HepG2 (cell line): ENCODE results near the gene RBBP8NL. TPM values are rescaled to one million over a fixed set of nuclear protein-coding genes. Genes with fewer than 3 reads are reported as not detected.

Source experiments
- ARHGAP35 ChIP-seq: sonication (generic); formaldehyde crosslinking; IDR thresholded peaks from 2 replicates; pipeline ENCODE4 v1.9.0; 2022; ENCODE audit warnings: mild to moderate bottlenecking, inconsistent platforms, moderate library complexity, missing genetic modification reagents, borderline replicate concordance
- ARNTL ChIP-seq: sonication (generic); formaldehyde crosslinking; IDR thresholded peaks from 2 replicates; pipeline ENCODE4 v1.4.0; 2020; ENCODE audit warnings: mild to moderate bottlenecking, missing genetic modification reagents
- GTF3A ChIP-seq: sonication (generic); formaldehyde crosslinking; conservative IDR thresholded peaks from 2 replicates; pipeline ENCODE4 v1.4.0; 2020; ENCODE audit warnings: mild to moderate bottlenecking, missing genetic modification reagents
- KDM4B ChIP-seq: sonication (generic); formaldehyde crosslinking; IDR thresholded peaks from 2 replicates; pipeline ENCODE4 v1.4.0; 2020; ENCODE audit warnings: missing genetic modification reagents
- NAIF1 ChIP-seq: sonication (generic); formaldehyde crosslinking; IDR thresholded peaks from 2 replicates; pipeline ENCODE4 v1.5.0; 2020; ENCODE audit warnings: mild to moderate bottlenecking, missing genetic modification reagents, borderline replicate concordance
- REXO4 ChIP-seq: sonication (generic); formaldehyde crosslinking; IDR thresholded peaks from 2 replicates; pipeline ENCODE4 v1.8.0; 2022; ENCODE audit warnings: missing genetic modification reagents, mild to moderate bottlenecking, borderline replicate concordance
- SIN3A ChIP-seq: IDR thresholded peaks from 2 replicates; pipeline ENCODE4 v1.6.1; 2011; ENCODE audit warnings: low read depth, mild to moderate bottlenecking, control low read depth, low read length, borderline replicate concordance
- SP140L ChIP-seq: sonication (generic); formaldehyde crosslinking; IDR thresholded peaks from 2 replicates; pipeline ENCODE4 v1.4.0; 2020; ENCODE audit warnings: missing genetic modification reagents, borderline replicate concordance
- STAG1 ChIP-seq: sonication (generic); formaldehyde crosslinking; IDR thresholded peaks from 2 replicates; pipeline ENCODE4 v1.4.0; 2020; ENCODE audit warnings: missing genetic modification reagents
- U2AF1 ChIP-seq: fragments of 200-400 bp; formaldehyde crosslinking; optimal IDR thresholded peaks from 2 replicates; pipeline ENCODE3; 2017; ENCODE audit warnings: mild to moderate bottlenecking, low read depth, low read length
- ZNF432 ChIP-seq: sonication (generic); formaldehyde crosslinking; IDR thresholded peaks from 2 replicates; pipeline ENCODE4 v1.5.0; 2020; ENCODE audit warnings: missing genetic modification reagents, mild to moderate bottlenecking, borderline replicate concordance
- ZNF768 ChIP-seq: sonication (generic); formaldehyde crosslinking; IDR thresholded peaks from 2 replicates; pipeline ENCODE4 v1.4.0; 2020; ENCODE audit warnings: missing genetic modification reagents
- polyA plus RNA-seq, 8 experiments: library from polyadenylated mRNA; depleted of rRNA in 3 of 8; stranded (reverse) in 7 of 8; unstranded in 1 of 8; fragments of >200 nt; fragmentation: Illumina TruSeq in 4 of 8; extraction: Trizol in 4 of 8; gene quantifications; 2 replicates each; pipeline versions ENCODE4 v1.2.1 to v1.2.3, GENCODE V29; 2011 to 2016; ENCODE audit warnings: low read depth in 4 of 8, missing spikeins in 1 of 8, mixed read lengths in 1 of 8; ENCODE audit not compliant: insufficient read depth in 1 of 8
- total RNA-seq, 5 experiments: library from RNA; depleted of rRNA; stranded (reverse); fragments of >200 nt; fragmentation: Illumina TruSeq; extraction: Trizol; gene quantifications; 2 replicates each; pipeline ENCODE4 v1.2.3, GENCODE V29; 2016; ENCODE audit warnings: low read depth in 1 of 5
- TF ChIP-seq, protein P1 (sequence below): sonication (generic); formaldehyde crosslinking; IDR thresholded peaks from 2 replicates; pipeline ENCODE4 v1.8.1; 2022; ENCODE audit warnings: low read depth, mild to moderate bottlenecking, missing genetic modification reagents
- TF ChIP-seq, protein P2 (sequence below), 2 experiments: IDR thresholded peaks; 2 replicates each; pipeline ENCODE4 v1.6.1; 2011 to 2012; ENCODE audit warnings: low read length in 2 of 2, borderline replicate concordance in 1 of 2, low read depth in 1 of 2, mild to moderate bottlenecking in 1 of 2, moderate library complexity in 1 of 2
- TF ChIP-seq, protein P3 (sequence below): sonication (generic); formaldehyde crosslinking; IDR thresholded peaks from 2 replicates; pipeline ENCODE4 v1.4.0; 2020; ENCODE audit warnings: missing genetic modification reagents
- TF ChIP-seq, protein P4 (sequence below): sonication (generic); formaldehyde crosslinking; IDR thresholded peaks from 2 replicates; pipeline ENCODE4 v1.4.0; 2020; ENCODE audit warnings: mild to moderate bottlenecking, missing genetic modification reagents
- TF ChIP-seq, protein P5 (sequence below): sonication (generic); formaldehyde crosslinking; IDR thresholded peaks from 2 replicates; pipeline ENCODE4 v1.5.0; 2020; ENCODE audit warnings: missing genetic modification reagents, mild to moderate bottlenecking, borderline replicate concordance
- TF ChIP-seq, protein P6 (sequence below): IDR thresholded peaks from 2 replicates; pipeline ENCODE4 v1.6.1; 2018; ENCODE audit warnings: missing genetic modification reagents

RBBP8NL gene
- total and polyA plus RNA-seq, 2 of the 13 experiments (the other 11 are each of a cell fraction or from before 2014, with no cell fraction given) = 0.69 to 0.86 TPM

DNA sequence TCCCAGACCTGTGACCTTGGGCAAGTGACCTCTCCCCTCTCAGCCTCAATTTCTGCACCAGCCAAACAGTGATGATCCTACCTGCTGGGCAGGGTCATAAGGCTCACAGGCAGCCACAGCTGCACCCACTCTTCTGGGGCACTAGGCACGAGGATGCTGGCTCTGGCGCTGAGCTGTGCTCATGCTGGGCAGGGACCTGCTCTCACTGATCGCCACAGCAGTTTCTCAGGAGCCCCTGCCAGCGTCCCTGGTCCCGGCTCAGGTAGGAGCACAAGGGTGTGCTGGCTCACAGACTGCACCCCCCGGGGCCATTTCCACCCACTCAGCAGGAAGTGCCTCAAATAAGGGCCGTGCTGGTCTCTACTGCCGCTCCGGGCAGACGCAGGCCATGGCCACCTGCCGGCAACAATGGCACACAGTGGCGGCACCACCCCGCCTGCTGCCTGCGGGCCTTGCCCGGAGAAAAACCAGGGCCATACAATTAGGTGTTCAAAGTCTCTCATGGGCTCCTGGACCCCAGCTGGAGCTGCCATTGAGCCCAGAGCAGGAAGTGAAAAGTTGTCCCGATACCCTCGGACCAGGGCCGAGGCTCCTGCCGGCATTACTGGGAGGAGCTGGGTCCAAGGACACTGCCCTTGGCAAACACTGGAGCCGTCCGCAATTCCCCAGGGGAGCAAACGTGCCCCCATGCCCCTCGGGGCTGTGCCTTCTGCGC, 15.7 kb downstream of the RBBP8NL start (continued):
- TF ChIP-seq, protein P1, sequence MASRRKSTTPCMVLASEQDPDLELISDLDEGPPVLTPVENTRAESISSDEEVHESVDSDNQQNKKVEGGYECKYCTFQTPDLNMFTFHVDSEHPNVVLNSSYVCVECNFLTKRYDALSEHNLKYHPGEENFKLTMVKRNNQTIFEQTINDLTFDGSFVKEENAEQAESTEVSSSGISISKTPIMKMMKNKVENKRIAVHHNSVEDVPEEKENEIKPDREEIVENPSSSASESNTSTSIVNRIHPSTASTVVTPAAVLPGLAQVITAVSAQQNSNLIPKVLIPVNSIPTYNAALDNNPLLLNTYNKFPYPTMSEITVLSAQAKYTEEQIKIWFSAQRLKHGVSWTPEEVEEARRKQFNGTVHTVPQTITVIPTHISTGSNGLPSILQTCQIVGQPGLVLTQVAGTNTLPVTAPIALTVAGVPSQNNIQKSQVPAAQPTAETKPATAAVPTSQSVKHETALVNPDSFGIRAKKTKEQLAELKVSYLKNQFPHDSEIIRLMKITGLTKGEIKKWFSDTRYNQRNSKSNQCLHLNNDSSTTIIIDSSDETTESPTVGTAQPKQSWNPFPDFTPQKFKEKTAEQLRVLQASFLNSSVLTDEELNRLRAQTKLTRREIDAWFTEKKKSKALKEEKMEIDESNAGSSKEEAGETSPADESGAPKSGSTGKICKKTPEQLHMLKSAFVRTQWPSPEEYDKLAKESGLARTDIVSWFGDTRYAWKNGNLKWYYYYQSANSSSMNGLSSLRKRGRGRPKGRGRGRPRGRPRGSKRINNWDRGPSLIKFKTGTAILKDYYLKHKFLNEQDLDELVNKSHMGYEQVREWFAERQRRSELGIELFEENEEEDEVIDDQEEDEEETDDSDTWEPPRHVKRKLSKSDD = peak; percentile 89
- TF ChIP-seq REXO4 (CRISPR knock-in tag) (no peak), ARHGAP35 (no peak), ARNTL (CRISPR knock-in tag) (0 out of 2 replicates have a peak, but pooled peaks have one; percentile 39), ZNF768 (CRISPR knock-in tag) (peak; percentile 65; the same call in 1 of the 2 replicates), SP140L (CRISPR knock-in tag) (no peak; the same call in 1 of the 2 replicates), U2AF1 (peak; percentile 67), STAG1 (CRISPR knock-in tag) (peak; percentile 17; the same call in 1 of the 2 replicates), SIN3A (no peak), GTF3A (CRISPR knock-in tag) (0 out of 2 replicates have a peak, but pooled peaks have one; percentile 24), ZNF432 (CRISPR knock-in tag) (no peak), KDM4B (CRISPR knock-in tag) (no peak), NAIF1 (CRISPR knock-in tag) (no peak)
- TF ChIP-seq, protein P2, sequence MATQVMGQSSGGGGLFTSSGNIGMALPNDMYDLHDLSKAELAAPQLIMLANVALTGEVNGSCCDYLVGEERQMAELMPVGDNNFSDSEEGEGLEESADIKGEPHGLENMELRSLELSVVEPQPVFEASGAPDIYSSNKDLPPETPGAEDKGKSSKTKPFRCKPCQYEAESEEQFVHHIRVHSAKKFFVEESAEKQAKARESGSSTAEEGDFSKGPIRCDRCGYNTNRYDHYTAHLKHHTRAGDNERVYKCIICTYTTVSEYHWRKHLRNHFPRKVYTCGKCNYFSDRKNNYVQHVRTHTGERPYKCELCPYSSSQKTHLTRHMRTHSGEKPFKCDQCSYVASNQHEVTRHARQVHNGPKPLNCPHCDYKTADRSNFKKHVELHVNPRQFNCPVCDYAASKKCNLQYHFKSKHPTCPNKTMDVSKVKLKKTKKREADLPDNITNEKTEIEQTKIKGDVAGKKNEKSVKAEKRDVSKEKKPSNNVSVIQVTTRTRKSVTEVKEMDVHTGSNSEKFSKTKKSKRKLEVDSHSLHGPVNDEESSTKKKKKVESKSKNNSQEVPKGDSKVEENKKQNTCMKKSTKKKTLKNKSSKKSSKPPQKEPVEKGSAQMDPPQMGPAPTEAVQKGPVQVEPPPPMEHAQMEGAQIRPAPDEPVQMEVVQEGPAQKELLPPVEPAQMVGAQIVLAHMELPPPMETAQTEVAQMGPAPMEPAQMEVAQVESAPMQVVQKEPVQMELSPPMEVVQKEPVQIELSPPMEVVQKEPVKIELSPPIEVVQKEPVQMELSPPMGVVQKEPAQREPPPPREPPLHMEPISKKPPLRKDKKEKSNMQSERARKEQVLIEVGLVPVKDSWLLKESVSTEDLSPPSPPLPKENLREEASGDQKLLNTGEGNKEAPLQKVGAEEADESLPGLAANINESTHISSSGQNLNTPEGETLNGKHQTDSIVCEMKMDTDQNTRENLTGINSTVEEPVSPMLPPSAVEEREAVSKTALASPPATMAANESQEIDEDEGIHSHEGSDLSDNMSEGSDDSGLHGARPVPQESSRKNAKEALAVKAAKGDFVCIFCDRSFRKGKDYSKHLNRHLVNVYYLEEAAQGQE (IDR thresholded peaks at IDR 0.05; ENCODE audit: borderline replicate concordance in 1 of 2, low read depth in 1 of 2, low read length in 2 of 2) = no peak
- TF ChIP-seq, protein P3, sequence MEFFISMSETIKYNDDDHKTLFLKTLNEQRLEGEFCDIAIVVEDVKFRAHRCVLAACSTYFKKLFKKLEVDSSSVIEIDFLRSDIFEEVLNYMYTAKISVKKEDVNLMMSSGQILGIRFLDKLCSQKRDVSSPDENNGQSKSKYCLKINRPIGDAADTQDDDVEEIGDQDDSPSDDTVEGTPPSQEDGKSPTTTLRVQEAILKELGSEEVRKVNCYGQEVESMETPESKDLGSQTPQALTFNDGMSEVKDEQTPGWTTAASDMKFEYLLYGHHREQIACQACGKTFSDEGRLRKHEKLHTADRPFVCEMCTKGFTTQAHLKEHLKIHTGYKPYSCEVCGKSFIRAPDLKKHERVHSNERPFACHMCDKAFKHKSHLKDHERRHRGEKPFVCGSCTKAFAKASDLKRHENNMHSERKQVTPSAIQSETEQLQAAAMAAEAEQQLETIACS (CRISPR knock-in tag) = peak; percentile 23; the same call in 1 of the 2 replicates
- TF ChIP-seq, protein P4, sequence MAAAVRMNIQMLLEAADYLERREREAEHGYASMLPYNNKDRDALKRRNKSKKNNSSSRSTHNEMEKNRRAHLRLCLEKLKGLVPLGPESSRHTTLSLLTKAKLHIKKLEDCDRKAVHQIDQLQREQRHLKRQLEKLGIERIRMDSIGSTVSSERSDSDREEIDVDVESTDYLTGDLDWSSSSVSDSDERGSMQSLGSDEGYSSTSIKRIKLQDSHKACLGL (CRISPR knock-in tag) = no peak; the same call in 1 of the 2 replicates
- TF ChIP-seq, protein P5, sequence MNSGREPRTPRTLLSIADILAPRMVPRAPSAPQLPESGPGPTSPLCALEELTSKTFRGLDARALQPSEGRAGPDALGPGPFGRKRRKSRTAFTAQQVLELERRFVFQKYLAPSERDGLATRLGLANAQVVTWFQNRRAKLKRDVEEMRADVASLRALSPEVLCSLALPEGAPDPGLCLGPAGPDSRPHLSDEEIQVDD (CRISPR knock-in tag) = no peak
- TF ChIP-seq, protein P6, sequence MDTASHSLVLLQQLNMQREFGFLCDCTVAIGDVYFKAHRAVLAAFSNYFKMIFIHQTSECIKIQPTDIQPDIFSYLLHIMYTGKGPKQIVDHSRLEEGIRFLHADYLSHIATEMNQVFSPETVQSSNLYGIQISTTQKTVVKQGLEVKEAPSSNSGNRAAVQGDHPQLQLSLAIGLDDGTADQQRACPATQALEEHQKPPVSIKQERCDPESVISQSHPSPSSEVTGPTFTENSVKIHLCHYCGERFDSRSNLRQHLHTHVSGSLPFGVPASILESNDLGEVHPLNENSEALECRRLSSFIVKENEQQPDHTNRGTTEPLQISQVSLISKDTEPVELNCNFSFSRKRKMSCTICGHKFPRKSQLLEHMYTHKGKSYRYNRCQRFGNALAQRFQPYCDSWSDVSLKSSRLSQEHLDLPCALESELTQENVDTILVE (CRISPR knock-in tag) = no peak
